Measurements from ENCODE around the gene SLA2.

DNA sequence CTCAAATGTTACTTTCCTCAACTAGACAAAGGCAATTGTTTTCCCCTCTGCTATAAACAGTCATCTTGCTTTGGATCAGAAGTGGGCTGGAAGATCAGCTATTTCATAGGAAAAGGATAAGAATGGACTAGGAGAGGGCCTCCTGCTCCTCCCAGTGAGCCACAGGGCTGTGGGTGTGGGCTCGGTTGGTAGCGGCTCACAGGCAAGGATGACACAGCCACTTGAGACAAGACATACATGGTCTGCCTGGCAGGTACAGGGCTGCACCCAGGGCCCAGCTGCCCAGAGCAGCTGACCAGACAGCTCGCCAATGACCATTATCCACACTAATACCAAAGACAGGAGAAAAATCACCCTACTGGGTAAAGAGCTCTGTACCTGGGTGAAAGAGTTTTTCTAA lies 9.0 kb upstream of the SLA2 start:
- TF ChIP-seq GABPA (IDR thresholded peaks at IDR 0.05; ENCODE audit: borderline replicate concordance, insufficient read depth, low read length) (no peak), CHD2 (IDR thresholded peaks at IDR 0.05; ENCODE audit: low read length) (no peak), POLR2AphosphoS5 (IDR thresholded peaks at IDR 0.05; ENCODE audit: low read depth, low read length) (no peak), RBBP5 (IDR thresholded peaks at IDR 0.05; ENCODE audit: borderline replicate concordance, low read depth, low read length) (no peak), POLR2A (IDR thresholded peaks at IDR 0.05; ENCODE audit: control extremely low read depth in 1 of 2, low read depth in 2 of 2, low read length in 2 of 2) (no peak), CBX8 (IDR thresholded peaks at IDR 0.05; ENCODE audit: borderline replicate concordance, low read depth, low read length) (no peak), TAF1 (IDR thresholded peaks at IDR 0.05; ENCODE audit: low read depth, low read length) (no peak), TAF7 (optimal IDR thresholded peaks at IDR 0.05; ENCODE audit: borderline replicate concordance, low read depth, low read length) (no peak), NRF1 (IDR thresholded peaks at IDR 0.05; ENCODE audit: low read depth, low read length) (no peak), RFX5 (IDR thresholded peaks at IDR 0.05; ENCODE audit: borderline replicate concordance, low read depth, low read length) (no peak)
- TF ChIP-seq, protein P1, sequence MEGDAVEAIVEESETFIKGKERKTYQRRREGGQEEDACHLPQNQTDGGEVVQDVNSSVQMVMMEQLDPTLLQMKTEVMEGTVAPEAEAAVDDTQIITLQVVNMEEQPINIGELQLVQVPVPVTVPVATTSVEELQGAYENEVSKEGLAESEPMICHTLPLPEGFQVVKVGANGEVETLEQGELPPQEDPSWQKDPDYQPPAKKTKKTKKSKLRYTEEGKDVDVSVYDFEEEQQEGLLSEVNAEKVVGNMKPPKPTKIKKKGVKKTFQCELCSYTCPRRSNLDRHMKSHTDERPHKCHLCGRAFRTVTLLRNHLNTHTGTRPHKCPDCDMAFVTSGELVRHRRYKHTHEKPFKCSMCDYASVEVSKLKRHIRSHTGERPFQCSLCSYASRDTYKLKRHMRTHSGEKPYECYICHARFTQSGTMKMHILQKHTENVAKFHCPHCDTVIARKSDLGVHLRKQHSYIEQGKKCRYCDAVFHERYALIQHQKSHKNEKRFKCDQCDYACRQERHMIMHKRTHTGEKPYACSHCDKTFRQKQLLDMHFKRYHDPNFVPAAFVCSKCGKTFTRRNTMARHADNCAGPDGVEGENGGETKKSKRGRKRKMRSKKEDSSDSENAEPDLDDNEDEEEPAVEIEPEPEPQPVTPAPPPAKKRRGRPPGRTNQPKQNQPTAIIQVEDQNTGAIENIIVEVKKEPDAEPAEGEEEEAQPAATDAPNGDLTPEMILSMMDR (IDR thresholded peaks at IDR 0.05; ENCODE audit: control extremely low read depth in 1 of 3, insufficient read depth in 1 of 3, low read depth in 1 of 3, low read length in 3 of 3), result no peak
